Hematopoietic multipotent progenitor cell treated with erythropoietin and hydrocortisone succinate and interleukin-3 and kit ligand, for 4 days (in vitro differentiated cells): ENCODE data around the gene PLCL2.

Source experiments
- DNase-seq: peaks from one replicate; pipeline ENCODE4 v3.0.0-alpha.2; 2015

The PLCL2 gene

GRCh38 chr3:16884748-16885592 is at the start of gene PLCL2:
Gene PLCL2 (plus strand): TSS chr3:16884955. CDS start chr3:16885040, 85 bp downstream.
- peak; percentile 89 for DNase-seq

GRCh38 chr3:16836505-16837237 is 48.1 kb upstream of the PLCL2 start:
- no peak for DNase-seq

GRCh38 chr3:16837602-16838001 is 47.2 kb upstream of the PLCL2 start:
- DNase-seq: peak; percentile 9

GRCh38 chr3:16838561-16838960 is 46.2 kb upstream of the PLCL2 start:
- peak; percentile 58 for DNase-seq

- peak; percentile 9 for DNase-seq
Observed at GRCh38 chr3:16839271-16840100, 45.3 kb upstream of the PLCL2 start.

GRCh38 chr3:16840101-16840424 is 44.7 kb upstream of the PLCL2 start:
- no peak for DNase-seq

- DNase-seq: peak; percentile 51
Observed at GRCh38 chr3:16841041-16841753, 43.6 kb upstream of the PLCL2 start.

- peak; percentile 87 for DNase-seq
Observed at GRCh38 chr3:16841904-16842271, 42.9 kb upstream of the PLCL2 start.

GRCh38 chr3:16842272-16843270 is 42.2 kb upstream of the PLCL2 start:
- peak; percentile 77 for DNase-seq

- no peak for DNase-seq
Observed at GRCh38 chr3:16844222-16844621, 40.5 kb upstream of the PLCL2 start.

GRCh38 chr3:16844791-16845190 is 40.0 kb upstream of the PLCL2 start:
- DNase-seq: no peak

GRCh38 chr3:16846373-16847080 is 38.2 kb upstream of the PLCL2 start:
- peak; percentile 11 for DNase-seq

GRCh38 chr3:16848007-16848406 is 36.7 kb upstream of the PLCL2 start:
- DNase-seq: no peak

- DNase-seq: peak; percentile 85
Observed at GRCh38 chr3:16849229-16849628, 35.5 kb upstream of the PLCL2 start.

GRCh38 chr3:16849795-16850194 is 35.0 kb upstream of the PLCL2 start:
- DNase-seq: peak; percentile 50

- no peak for DNase-seq
Observed at GRCh38 chr3:16855497-16855896, 29.3 kb upstream of the PLCL2 start.

GRCh38 chr3:16860234-16860633 is 24.5 kb upstream of the PLCL2 start:
- no peak for DNase-seq

GRCh38 chr3:16861432-16861831 is 23.3 kb upstream of the PLCL2 start:
- DNase-seq: no peak

GRCh38 chr3:16864610-16865313 is 20.0 kb upstream of the PLCL2 start:
- DNase-seq: no peak

GRCh38 chr3:16865335-16865734 is 19.4 kb upstream of the PLCL2 start:
- no peak for DNase-seq
